GM23338 (cell line): ENCODE data around the gene XPOT.

Source experiments
- EZH2 ChIP-seq: fragments of 200-600 bp; sonication (generic); IDR thresholded peaks from one replicate; pipeline ENCODE4 v1.8.0; 2017; ENCODE audit warnings: antibody characterized with exemption, mild to moderate bottlenecking, low read depth; ENCODE audit not compliant: unreplicated experiment
- EZH2phosphoT487 ChIP-seq: fragments of 200-600 bp; sonication (generic); IDR thresholded peaks from one replicate; pipeline ENCODE4 v1.8.1; 2018; ENCODE audit warnings: antibody characterized with exemption; ENCODE audit not compliant: unreplicated experiment
- POLR2AphosphoS5 ChIP-seq: IDR thresholded peaks from 2 replicates; pipeline ENCODE4 v1.6.1; 2016; ENCODE audit warnings: antibody characterized with exemption, low read depth
- ZNF331 ChIP-seq: fragments of 250-450 bp; sonication (Bioruptor Pico); IDR thresholded peaks from 2 replicates; pipeline ENCODE4 v1.5.0; 2020; ENCODE audit warnings: low read depth, mild to moderate bottlenecking, moderate library complexity
- TF ChIP-seq, protein P1 (sequence below), 2 experiments: fragments of 200-600 bp in 1 of 2; sonication (generic) in 1 of 2; conservative IDR thresholded peaks; 2 replicates each; pipeline versions ENCODE4 v1.5.1 to v1.6.1; 2016 to 2017; ENCODE audit warnings: antibody characterized with exemption in 2 of 2, low read depth in 2 of 2, mild to moderate bottlenecking in 2 of 2, moderate library complexity in 1 of 2

DNA sequence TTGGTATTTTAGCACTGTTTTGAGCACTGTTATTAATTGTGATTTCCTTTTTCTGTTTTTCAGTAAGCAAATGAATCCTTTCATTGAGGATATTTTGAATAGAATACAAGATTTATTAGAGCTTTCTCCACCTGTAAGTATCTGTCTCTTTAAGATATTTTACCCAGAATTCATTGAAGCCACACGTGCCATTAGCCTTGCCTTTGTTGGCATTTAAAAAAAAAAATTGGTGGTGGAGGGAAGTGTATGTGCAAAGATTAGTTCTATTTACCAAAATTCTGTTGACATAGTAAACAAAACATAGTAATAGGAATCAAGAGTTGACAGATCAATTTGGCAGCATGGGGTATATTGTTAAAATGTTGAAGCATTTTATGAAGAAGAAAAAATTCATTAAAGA lies 23.8 kb downstream of the XPOT start:
- TF ChIP-seq, protein P1, sequence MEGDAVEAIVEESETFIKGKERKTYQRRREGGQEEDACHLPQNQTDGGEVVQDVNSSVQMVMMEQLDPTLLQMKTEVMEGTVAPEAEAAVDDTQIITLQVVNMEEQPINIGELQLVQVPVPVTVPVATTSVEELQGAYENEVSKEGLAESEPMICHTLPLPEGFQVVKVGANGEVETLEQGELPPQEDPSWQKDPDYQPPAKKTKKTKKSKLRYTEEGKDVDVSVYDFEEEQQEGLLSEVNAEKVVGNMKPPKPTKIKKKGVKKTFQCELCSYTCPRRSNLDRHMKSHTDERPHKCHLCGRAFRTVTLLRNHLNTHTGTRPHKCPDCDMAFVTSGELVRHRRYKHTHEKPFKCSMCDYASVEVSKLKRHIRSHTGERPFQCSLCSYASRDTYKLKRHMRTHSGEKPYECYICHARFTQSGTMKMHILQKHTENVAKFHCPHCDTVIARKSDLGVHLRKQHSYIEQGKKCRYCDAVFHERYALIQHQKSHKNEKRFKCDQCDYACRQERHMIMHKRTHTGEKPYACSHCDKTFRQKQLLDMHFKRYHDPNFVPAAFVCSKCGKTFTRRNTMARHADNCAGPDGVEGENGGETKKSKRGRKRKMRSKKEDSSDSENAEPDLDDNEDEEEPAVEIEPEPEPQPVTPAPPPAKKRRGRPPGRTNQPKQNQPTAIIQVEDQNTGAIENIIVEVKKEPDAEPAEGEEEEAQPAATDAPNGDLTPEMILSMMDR (conservative IDR thresholded peaks at IDR 0.05; ENCODE audit: low read depth in 2 of 2): no peak
- TF ChIP-seq EZH2: no peak
- TF ChIP-seq EZH2phosphoT487: no peak
- no peak for TF ChIP-seq ZNF331 (CRISPR knock-in tag)
- TF ChIP-seq POLR2AphosphoS5: no peak
